IMR-90 (cell line): ENCODE results near the gene MRPS22.

Source experiments
- BHLHE40 ChIP-seq: fragments of 150-350 bp; IDR thresholded peaks from 2 replicates; pipeline ENCODE4 v1.6.1; 2016; ENCODE audit warnings: mild to moderate bottlenecking, low read depth, low read length
- CEBPB ChIP-seq: IDR thresholded peaks from 2 replicates; pipeline ENCODE4 v1.6.1; 2012; ENCODE audit warnings: low read depth, low read length, improper control_type of control experiment
- CTCF ChIP-seq: conservative IDR thresholded peaks from 2 replicates; pipeline ENCODE4 v1.5.1; 2012; ENCODE audit warnings: mild to moderate bottlenecking, low read depth, low read length, improper control_type of control experiment
- POLR2A ChIP-seq: IDR thresholded peaks from 2 replicates; pipeline ENCODE4 v1.6.1; 2012; ENCODE audit warnings: mild to moderate bottlenecking, low read depth, low read length
- RAD21 ChIP-seq: IDR thresholded peaks from 2 replicates; pipeline ENCODE4 v1.6.1; 2012; ENCODE audit warnings: low read length, improper control_type of control experiment
- RCOR1 ChIP-seq: IDR thresholded peaks from 2 replicates; pipeline ENCODE4 v1.6.1; 2012; ENCODE audit warnings: mild to moderate bottlenecking, low read length, improper control_type of control experiment; ENCODE audit not compliant: insufficient replicate concordance
- TF ChIP-seq, protein P1 (sequence below): fragments of 150-350 bp; IDR thresholded peaks from 2 replicates; pipeline ENCODE4 v1.6.1; 2016; ENCODE audit warnings: low read depth, mild to moderate bottlenecking, low read length, moderate library complexity, borderline replicate concordance

GRCh38 chr3:139302801-139303113, 41.1 kb upstream of the MRPS22 start:
- TF ChIP-seq CTCF (no peak), RAD21 (no peak), BHLHE40 (no peak), POLR2A (no peak), CEBPB (no peak), RCOR1 (no peak)
- TF ChIP-seq, protein P1, sequence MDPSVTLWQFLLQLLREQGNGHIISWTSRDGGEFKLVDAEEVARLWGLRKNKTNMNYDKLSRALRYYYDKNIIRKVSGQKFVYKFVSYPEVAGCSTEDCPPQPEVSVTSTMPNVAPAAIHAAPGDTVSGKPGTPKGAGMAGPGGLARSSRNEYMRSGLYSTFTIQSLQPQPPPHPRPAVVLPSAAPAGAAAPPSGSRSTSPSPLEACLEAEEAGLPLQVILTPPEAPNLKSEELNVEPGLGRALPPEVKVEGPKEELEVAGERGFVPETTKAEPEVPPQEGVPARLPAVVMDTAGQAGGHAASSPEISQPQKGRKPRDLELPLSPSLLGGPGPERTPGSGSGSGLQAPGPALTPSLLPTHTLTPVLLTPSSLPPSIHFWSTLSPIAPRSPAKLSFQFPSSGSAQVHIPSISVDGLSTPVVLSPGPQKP = no peak
